Activated naive CD4-positive, alpha-beta T cell treated with anti-CD3 and anti-CD28 coated beads for 36 hours (primary cell): ENCODE data around the gene ORC5. TPM values are rescaled to one million over a fixed set of nuclear protein-coding genes. Genes with fewer than 3 reads are reported as not detected.

Experiments
- CTCF ChIA-PET: fragments of 350-600 bp; sonication (Branson Sonifier 250); formaldehyde crosslinking; loops from one replicate; lab custom pipeline; 2021; ENCODE audit warnings: antibody characterized with exemption; lab: Charles Lee
- DNase-seq: peaks from one replicate; pipeline ENCODE4 v3.0.0-alpha.2; 2020
- H3K27ac Mint-ChIP-seq: one replicate; pipeline ENCODE4 v1.8.0; 2021; ENCODE audit warnings: mild to moderate bottlenecking, mixed read lengths
- H3K27me3 Mint-ChIP-seq: one replicate; pipeline ENCODE4 v1.8.0; 2021; ENCODE audit warnings: low read depth, mixed read lengths
- H3K36me3 Mint-ChIP-seq: one replicate; pipeline ENCODE4 v1.8.0; 2021; ENCODE audit warnings: low read depth, mixed read lengths
- H3K4me1 Mint-ChIP-seq: one replicate; pipeline ENCODE4 v1.8.0; 2021; ENCODE audit warnings: low read depth, mixed read lengths
- H3K4me3 Mint-ChIP-seq: one replicate; pipeline ENCODE4 v1.8.0; 2021; ENCODE audit warnings: mild to moderate bottlenecking, moderate library complexity, mixed read lengths
- H3K9me3 Mint-ChIP-seq: one replicate; pipeline ENCODE4 v1.8.0; 2021; ENCODE audit warnings: mixed read lengths
- intact Hi-C: fragments of 100-400 bp; cut with micrococcal nuclease; formaldehyde crosslinking; loops from one replicate; pipeline ENCODE4 v1.15.1; 2023
- total RNA-seq, 2 experiments: library from RNA; stranded (reverse); gene quantifications; one replicate each; pipeline ENCODE4 v1.2.3, GENCODE V29; 2021

ORC5 gene
- total RNA-seq, 2 experiments from 2014 or later: 19.9 to 21.2 TPM

- H3K36me3 Mint-ChIP-seq: peaks cover 21% of the 10 kb centered on the region
- CTCF ChIA-PET: no interaction called here
Measured at GRCh38 chr7:104142147-104142546, 65.7 kb downstream of the ORC5 start.

DNA sequence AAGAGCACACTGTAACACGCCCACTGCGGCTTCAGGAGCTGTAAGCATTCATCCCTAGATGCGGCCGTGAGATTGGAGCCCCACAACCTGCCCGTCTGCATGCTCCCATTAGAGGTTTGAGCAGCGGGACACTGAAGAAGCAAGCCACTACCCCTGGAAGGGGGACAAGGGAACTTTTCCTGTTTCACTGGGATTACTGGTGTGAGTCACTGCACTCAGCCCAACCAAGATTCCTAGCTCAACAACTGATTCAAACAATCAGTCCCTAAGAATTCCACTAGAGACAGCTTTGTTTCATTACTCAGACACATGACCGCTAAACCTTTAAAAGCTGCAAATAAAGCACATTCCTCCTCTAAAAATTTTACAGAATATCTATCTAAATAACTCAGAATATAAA is 69.8 kb downstream of the ORC5 start:
- Mint-ChIP-seq H3K4me3 (no peak overlapping the region), H3K36me3 (peaks cover 25% of the 10 kb centered on the region), H3K27me3 (no peaks in the 10 kb centered on the region), H3K4me1 (peaks cover 6% of the 10 kb centered on the region), H3K27ac (no peak overlapping the region), H3K9me3 (no peaks in the 10 kb centered on the region)
- CTCF ChIA-PET: no interaction called here
- intact Hi-C loops: no loop called here
- no peak for DNase-seq

More at GRCh38 chr7:104142147-104142546, 65.7 kb downstream of the ORC5 start:
- Mint-ChIP-seq H3K27me3 (no peaks in the 10 kb centered on the region), H3K4me3 (no peak overlapping the region), H3K27ac (no peak overlapping the region), H3K4me1 (no peaks in the 10 kb centered on the region), H3K9me3 (no peaks in the 10 kb centered on the region)
- no peak for DNase-seq
- intact Hi-C loops: no loop called here

- Mint-ChIP-seq H3K9me3 (no peaks in the 10 kb centered on the region), H3K36me3 (peaks cover 23% of the 10 kb centered on the region), H3K27me3 (no peaks in the 10 kb centered on the region), H3K4me3 (no peak overlapping the region), H3K27ac (no peak overlapping the region), H3K4me1 (peaks cover 6% of the 10 kb centered on the region)
- intact Hi-C loops: no loop called here
- CTCF ChIA-PET: no interaction called here
- no peak for DNase-seq
Measured at GRCh38 chr7:104137511-104137910, 70.3 kb downstream of the ORC5 start.

DNA sequence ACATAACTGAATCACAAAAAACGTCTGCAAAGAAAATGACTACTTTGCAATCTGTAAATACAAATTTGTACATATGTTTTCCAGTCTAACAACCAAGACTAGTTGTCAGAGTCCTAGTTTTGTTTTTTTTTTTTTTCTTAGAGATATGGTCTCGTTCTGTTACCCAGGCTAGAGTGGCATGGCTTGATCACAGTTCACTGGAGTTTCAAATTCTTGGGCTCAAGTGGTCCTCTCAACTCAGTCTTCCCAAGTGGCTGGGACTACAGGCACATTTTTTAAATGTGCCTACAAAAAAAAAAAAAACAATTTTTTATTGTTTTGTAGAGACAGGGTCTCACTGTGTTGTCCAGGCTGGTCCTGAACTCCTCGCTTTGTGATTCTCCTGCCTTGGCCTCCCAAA is 70.8 kb downstream of the ORC5 start:
- no peak for DNase-seq
- H3K36me3 Mint-ChIP-seq: peaks cover 24% of the 10 kb centered on the region
- H3K27me3 Mint-ChIP-seq: no peaks in the 10 kb centered on the region
- H3K9me3 Mint-ChIP-seq: no peaks in the 10 kb centered on the region
- CTCF ChIA-PET: interaction anchor here (0.6 kb wide), 1 partner anchor 271 kb away, joined by 3 read pairs; no protein-coding TSS in a partner anchor
- H3K4me3 Mint-ChIP-seq: no peak overlapping the region
- peaks cover 6% of the 10 kb centered on the region for H3K4me1 Mint-ChIP-seq
- H3K27ac Mint-ChIP-seq: no peak overlapping the region
- intact Hi-C loops: no loop called here

- CTCF ChIA-PET: interaction anchor here (0.6 to 0.7 kb wide), 2 partner anchors 15 to 271 kb away, joined by 3 read pairs; no protein-coding TSS in a partner anchor
- H3K27me3 Mint-ChIP-seq: no peaks in the 10 kb centered on the region
- H3K4me1 Mint-ChIP-seq: peaks cover 6% of the 10 kb centered on the region
- intact Hi-C loops: no loop called here
- no peak overlapping the region for H3K4me3 Mint-ChIP-seq
- H3K27ac Mint-ChIP-seq: no peak overlapping the region
- H3K36me3 Mint-ChIP-seq: peaks cover 27% of the 10 kb centered on the region
- DNase-seq: no peak
- no peaks in the 10 kb centered on the region for H3K9me3 Mint-ChIP-seq
Measured at GRCh38 chr7:104136561-104136960, 71.3 kb downstream of the ORC5 start.

DNA sequence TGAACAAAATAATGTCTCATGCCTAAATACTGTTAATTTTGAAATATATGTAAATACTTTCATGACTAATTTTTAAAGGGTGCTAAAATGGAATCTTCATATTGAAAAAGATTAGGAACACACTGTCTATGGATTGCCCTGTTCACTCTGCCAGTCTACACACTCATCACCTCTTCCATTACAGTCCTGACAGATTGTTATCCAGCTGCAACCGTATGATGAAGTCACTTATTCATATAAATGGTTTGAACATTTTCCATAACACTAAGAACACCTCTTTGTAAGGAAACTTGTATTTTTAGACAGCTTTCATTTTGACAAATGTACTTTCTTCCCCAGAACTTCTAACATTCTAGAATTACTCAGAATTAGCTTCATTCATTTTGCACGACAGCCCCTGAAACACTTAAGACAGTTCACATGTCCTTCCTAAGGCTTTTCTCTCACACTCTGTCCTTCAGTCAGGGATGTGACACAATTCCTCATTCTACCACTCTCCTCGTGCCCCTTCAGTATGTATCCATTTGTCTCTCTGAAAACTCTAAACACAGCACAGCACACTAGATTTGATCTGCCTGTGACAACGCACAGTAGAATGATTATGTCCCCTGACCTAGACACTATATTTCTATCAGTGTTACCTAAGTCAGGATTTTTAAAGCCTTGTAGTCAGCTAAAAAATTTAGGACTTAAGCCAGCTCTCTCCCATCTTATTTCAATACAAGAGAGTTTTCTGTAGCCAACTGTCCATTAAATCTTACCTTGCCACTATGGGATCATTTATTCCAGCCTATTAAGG is 71.9 kb downstream of the ORC5 start:
- H3K4me3 Mint-ChIP-seq: no peak overlapping the region
- no peaks in the 10 kb centered on the region for H3K9me3 Mint-ChIP-seq
- DNase-seq: no peak
- intact Hi-C loops: no loop called here
- H3K27ac Mint-ChIP-seq: no peak overlapping the region
- H3K27me3 Mint-ChIP-seq: no peaks in the 10 kb centered on the region
- H3K36me3 Mint-ChIP-seq: peaks cover 27% of the 10 kb centered on the region
- CTCF ChIA-PET: interaction anchor here (0.7 kb wide), 1 partner anchor 15 kb away, joined by 3 read pairs; no protein-coding TSS in a partner anchor
- H3K4me1 Mint-ChIP-seq: peaks cover 6% of the 10 kb centered on the region

DNA sequence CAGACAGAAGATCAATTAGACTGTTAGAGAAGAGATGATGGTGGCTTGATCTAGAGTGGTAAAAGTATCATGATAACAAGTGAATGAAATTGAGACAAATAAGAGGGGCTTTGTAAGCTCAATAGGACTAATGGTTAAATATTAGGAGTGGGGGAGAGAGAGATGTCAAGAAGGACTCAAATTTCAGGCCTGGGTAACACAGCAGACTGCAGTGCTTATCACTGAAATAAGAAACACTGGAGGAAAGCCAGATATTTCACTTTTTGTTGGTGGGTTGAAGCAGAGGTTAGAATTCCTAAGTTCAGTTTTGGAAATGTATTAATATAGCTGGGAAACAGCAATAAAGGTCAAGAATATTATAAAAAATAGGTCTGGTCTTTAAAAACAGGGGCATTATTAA is 74.6 kb downstream of the ORC5 start:
- Mint-ChIP-seq H3K36me3 (peaks cover 41% of the 10 kb centered on the region), H3K4me1 (peaks cover 6% of the 10 kb centered on the region), H3K9me3 (no peaks in the 10 kb centered on the region), H3K4me3 (no peak overlapping the region), H3K27me3 (no peaks in the 10 kb centered on the region), H3K27ac (no peak overlapping the region)
- intact Hi-C loops: no loop called here
- CTCF ChIA-PET: no interaction called here
- DNase-seq: no peak

- no peak overlapping the region for H3K27ac Mint-ChIP-seq
- intact Hi-C loops: no loop called here
Measured at GRCh38 chr7:104130726-104131125, 77.1 kb downstream of the ORC5 start.

GRCh38 chr7:104127204-104127603 is 80.6 kb downstream of the ORC5 start:
- CTCF ChIA-PET: interaction anchor here (0.5 kb wide), 1 partner anchor 10 kb away, joined by 3 read pairs; no protein-coding TSS in a partner anchor
- intact Hi-C loops: no loop called here
- DNase-seq: no peak
- Mint-ChIP-seq H3K4me3 (no peak overlapping the region), H3K9me3 (peaks cover under 1% of the 10 kb centered on the region), H3K27ac (no peak overlapping the region), H3K36me3 (peaks cover 59% of the 10 kb centered on the region), H3K4me1 (no peaks in the 10 kb centered on the region), H3K27me3 (no peaks in the 10 kb centered on the region)

More at GRCh38 chr7:104130726-104131125, 77.1 kb downstream of the ORC5 start:
- no peak for DNase-seq
- Mint-ChIP-seq H3K36me3 (peaks cover 43% of the 10 kb centered on the region), H3K9me3 (no peaks in the 10 kb centered on the region), H3K4me1 (peaks cover under 1% of the 10 kb centered on the region), H3K27me3 (no peaks in the 10 kb centered on the region), H3K4me3 (no peak overlapping the region)
- CTCF ChIA-PET: no interaction called here

GRCh38 chr7:104126411-104126841 is 81.4 kb downstream of the ORC5 start:
- H3K27me3 Mint-ChIP-seq: no peaks in the 10 kb centered on the region
- H3K27ac Mint-ChIP-seq: no peak overlapping the region
- peaks cover 7% of the 10 kb centered on the region for H3K9me3 Mint-ChIP-seq
- no peaks in the 10 kb centered on the region for H3K4me1 Mint-ChIP-seq
- H3K36me3 Mint-ChIP-seq: peaks cover 54% of the 10 kb centered on the region
- H3K4me3 Mint-ChIP-seq: no peak overlapping the region
- intact Hi-C loops: no loop called here
- CTCF ChIA-PET: interaction anchor here (0.5 kb wide), 1 partner anchor 9 kb away, joined by 3 read pairs; no protein-coding TSS in a partner anchor
- no peak for DNase-seq

- Mint-ChIP-seq H3K4me1 (no peaks in the 10 kb centered on the region), H3K27ac (no peak overlapping the region), H3K27me3 (no peaks in the 10 kb centered on the region), H3K4me3 (no peak overlapping the region), H3K9me3 (peaks cover 13% of the 10 kb centered on the region), H3K36me3 (peaks cover 40% of the 10 kb centered on the region)
- CTCF ChIA-PET: no interaction called here
- intact Hi-C loops: no loop called here
- no peak for DNase-seq
Measured at GRCh38 chr7:104124893-104125477, 82.8 kb downstream of the ORC5 start.

DNA sequence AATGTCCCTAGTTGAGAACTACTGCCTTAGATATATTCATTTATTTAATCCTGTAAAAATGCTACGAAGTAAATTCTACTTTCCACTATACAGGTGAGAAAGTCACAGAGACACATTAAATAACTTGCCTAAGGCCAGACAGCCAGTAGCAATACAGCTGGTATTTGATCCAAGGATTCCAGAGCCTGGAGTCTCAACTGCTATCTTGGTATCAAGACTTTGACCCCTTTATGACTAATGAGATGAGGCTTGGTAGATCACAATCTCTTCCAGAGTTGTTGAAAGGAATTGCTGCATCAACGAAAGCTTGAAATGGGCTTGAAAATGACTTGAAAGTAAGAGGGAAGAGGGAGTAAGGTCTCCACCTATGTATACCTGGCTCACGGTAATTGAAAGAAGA is 83.3 kb downstream of the ORC5 start:
- no peak for DNase-seq
- Mint-ChIP-seq H3K4me3 (no peak overlapping the region), H3K4me1 (no peaks in the 10 kb centered on the region), H3K9me3 (peaks cover 13% of the 10 kb centered on the region), H3K27me3 (no peaks in the 10 kb centered on the region), H3K36me3 (peaks cover 38% of the 10 kb centered on the region), H3K27ac (no peak overlapping the region)
- CTCF ChIA-PET: no interaction called here
- intact Hi-C loops: no loop called here
